CD4-positive, alpha-beta T cell treated with Interleukin-2 at 100 ng/mL for 4 hours (primary cell): ENCODE measurements around the gene SLIT1.

Source experiments
- DNase-seq: peaks from one replicate; pipeline ENCODE4 v3.0.0-alpha.2; 2020; ENCODE audit warnings: low spot score

Gene SLIT1

DNA sequence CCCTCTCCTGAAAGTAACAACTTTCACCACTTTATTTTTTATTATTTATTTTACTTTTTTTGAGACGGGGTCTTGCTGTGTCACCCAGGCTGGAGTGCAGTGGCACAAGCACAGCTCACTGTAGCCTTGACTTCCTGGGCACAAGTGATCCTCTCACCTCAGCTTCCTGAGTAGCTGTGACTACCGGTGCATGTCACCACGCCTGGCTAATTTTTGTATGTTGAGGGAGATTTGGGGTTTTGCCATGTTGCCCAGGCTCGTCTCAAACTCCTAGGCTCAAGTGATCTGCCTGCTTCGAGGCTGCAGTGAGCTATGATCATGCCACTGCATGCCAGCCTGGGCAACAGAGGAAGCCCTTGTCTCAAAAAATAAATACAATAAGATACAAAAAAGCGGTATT is 14.9 kb upstream of the SLIT1 start:
- no peak for DNase-seq

DNA sequence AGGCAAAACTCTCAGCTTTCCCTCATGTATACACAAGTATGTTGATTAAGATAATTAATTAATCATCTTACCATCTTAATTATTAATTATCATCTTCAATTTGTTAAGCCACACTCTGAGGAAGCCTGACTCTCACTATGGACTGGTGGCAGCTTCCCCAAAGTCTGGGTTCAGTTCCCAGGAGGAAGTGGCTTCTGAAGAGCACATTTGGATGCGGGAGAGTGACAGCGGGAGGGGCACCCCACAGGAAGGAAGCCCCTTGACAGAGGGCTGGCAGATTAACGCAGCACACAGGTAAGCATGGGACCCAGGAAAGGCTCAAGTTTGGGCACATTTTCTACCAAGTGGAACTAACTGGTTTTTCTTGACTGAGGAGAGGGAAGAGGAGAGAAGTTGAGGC is 13.4 kb upstream of the SLIT1 start:
- no peak for DNase-seq

DNA sequence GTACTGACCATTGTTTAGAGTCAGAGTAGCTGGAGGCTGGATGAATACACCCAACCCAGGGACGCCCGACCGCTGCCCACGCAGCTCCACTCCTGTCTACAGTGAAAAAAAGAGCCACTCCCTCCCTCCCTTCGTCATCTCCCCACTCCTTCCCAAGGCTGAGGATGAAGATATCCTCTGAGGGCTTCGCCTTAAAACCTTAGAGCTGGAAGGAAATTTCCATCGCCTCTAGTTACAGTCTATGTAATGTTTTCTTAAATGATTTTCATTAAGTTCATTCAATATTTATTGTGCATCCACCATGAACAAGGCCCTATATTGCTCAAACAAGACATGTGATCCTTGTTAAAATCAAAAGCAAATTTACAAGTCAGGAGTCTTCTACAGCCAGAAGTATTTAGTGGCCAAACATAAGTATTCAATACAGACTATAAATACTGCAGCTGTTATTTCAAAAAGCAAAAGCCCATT is 11.3 kb upstream of the SLIT1 start:
- DNase-seq = no peak

DNA sequence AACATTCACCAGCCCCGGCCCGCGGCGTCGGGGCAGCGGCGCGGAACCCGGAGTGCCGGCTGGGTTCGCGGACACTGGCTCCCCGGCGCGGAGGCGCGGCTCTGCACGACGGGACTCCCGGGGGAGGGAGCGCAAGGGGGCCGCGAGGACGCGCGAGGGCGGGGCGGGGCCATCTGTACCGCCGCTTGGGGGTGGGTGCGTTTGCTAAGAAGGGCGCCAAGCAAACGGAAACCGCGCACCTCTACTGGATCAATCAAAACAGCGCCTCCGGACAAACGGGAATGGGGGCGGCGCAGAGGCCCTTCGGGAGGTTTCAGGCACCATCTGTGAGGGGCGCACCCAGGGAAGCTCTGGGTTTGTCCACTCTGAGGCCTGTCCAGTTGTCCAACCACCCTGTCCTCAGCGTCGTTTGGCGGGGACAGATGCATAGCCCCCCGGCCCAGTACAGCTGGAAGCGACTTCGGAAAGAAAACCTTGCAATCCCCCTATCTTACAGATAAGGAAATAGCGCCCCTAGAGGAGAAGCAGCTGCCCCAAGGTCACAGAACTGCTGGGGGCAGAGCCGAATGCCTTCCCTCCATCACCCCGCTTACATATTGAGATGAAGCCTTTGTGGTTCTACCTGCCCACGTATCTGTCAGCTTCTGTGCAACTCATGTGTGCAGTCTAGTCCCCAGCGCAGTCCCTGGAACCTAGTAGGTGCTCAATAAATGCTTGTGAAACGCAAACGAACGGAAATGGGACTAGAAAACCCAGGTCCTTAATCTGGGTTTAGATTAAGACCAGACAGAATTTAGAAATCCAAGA is 10.7 kb upstream of the SLIT1 start:
- DNase-seq = peak; percentile 77

DNA sequence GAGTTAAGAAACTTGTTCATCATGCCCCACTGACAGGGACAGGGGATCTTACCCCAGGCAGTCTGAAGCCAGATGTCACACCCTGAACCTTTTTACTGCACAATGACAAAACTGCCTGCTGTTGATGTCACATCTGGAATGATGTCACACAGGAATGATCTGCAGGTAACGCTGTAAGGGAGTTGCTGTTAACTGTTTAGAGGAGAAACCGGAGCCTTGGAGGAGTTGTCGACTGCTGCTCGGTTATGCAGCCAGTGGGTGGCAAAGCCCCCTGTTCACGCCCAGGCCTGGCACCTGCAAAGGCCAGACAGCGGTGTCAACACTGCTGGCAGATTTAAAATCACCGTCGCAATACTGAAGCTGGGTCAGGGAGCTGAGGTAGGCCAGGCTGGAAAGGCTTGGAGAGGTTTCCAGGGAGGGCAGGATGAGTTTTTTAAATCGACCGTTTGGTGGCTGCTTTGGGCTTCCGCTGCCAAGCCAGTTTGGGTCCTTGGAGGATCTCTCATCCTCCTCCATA is 10.0 kb upstream of the SLIT1 start:
- DNase-seq = no peak

DNA sequence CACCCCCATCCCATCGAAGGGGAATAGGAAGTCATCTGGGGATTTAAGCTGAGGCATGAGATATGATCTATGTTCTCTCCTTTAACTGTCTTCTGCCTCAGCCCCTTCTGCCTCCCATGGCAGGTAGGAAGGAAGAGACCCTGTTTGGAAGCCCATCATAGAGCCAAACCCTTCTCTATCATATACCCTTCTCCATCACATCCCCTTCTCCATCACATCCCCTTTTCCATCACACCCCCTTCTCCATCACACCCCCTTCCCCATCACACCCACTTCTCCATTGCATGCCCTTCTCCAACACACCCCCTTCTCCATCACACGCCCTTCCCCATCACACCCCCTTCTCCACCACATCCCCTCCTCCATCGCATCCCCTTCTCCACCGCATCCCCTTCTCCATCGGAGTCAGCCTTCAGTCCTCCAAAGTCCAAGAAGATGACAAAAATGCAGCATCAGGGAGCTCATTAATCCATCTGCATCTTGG is 7.2 kb upstream of the SLIT1 start:
- DNase-seq = no peak

DNA sequence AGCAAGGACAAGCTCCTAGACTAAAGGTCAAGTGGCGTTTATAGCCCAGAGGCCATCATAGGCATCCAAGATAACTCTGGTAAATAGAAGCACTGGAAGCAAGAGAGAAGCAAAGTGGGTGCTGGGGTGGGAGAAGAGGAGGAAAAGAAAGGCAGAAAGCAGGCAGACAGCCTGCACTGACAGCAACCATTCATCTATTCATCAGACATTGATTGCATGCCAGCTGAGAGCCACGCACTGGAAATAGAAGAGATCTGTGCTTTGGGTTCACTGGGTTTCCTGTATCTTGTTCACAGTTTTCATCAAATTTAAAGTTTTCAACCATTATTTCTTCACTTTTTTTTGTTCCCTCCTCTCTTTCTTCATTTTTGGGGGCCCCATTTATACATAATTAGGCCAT is 4.7 kb upstream of the SLIT1 start:
- DNase-seq = no peak

DNA sequence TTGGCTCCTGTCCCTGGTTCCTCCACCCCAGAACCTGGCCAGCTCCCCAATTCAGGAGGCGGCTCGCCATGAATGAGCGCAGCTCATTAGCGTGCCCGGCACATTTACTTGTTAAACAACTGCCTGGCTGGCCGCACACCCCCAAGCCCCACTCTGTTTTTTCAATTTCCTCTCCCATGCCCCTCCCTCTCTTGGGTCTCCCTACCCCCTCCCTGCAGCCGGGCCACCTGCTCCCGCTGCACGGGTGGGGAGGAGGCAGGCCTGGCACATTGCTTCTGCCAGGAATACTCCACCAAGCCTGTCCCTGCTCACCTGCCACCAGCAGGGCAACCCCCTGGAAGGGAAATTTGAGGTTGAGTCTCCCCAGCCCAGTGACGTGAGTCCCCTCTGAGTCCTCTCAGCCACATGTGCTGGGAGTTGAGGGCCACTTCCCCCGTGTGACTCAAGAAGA is 2.5 kb upstream of the SLIT1 start:
- no peak for DNase-seq

DNA sequence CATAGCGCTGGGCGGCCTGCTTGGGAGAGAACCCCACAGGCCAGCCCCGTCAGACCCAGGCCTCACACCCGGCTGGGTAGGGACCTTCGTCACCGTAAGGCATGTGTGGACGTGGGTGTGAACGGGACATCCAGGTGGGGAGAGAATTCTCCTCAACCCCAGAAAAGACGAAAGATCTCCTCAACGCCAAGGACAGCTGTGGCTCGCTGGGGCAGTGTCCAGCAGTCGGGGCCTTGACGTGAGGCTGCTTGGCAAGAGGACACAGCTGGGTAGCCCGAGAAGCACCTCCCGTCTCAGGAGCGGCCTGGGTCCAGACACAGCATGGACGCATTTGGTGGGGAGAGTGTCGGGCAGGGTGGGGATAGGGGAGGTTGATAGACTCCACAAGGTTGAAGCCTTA is 1.2 kb upstream of the SLIT1 start:
- DNase-seq = no peak

DNA sequence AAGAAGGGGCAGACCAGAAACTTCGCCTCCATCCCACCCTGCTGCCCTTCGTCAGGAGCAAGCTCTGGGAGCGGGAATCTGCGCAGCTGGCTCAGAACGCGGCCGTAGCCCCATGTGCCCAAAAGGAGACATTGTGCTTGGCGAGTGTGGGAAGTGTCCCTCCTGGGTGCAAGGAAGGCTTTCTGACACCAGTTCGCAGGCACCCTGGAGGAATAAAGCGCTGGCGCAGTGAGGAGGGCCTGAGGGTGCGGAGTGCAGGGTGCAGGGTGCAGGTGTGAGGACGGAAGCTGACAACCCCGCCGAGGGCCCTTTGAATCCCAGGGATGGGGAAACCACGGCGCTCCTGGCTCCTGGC is 811 bp downstream of the SLIT1 start:
- no peak for DNase-seq

DNA sequence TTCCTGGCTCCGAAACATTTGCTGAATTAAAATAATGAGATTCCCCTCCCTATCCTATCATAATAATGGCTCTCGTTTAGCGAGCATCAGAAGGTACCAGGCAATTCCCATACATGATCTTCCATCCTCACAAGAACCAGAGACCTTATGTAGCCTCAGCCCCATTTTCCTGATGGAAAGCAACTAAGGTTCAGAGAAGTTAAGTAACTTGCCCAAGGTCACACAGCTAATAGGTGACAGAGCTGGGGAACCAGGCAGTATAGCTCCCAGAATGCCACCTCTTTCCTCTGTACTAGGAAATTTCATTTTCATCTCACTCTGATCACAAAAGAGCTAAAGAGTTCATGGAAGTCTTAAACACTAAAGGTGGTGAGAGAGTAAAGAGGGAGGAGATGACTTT is 2.4 kb downstream of the SLIT1 start:
- no peak for DNase-seq

DNA sequence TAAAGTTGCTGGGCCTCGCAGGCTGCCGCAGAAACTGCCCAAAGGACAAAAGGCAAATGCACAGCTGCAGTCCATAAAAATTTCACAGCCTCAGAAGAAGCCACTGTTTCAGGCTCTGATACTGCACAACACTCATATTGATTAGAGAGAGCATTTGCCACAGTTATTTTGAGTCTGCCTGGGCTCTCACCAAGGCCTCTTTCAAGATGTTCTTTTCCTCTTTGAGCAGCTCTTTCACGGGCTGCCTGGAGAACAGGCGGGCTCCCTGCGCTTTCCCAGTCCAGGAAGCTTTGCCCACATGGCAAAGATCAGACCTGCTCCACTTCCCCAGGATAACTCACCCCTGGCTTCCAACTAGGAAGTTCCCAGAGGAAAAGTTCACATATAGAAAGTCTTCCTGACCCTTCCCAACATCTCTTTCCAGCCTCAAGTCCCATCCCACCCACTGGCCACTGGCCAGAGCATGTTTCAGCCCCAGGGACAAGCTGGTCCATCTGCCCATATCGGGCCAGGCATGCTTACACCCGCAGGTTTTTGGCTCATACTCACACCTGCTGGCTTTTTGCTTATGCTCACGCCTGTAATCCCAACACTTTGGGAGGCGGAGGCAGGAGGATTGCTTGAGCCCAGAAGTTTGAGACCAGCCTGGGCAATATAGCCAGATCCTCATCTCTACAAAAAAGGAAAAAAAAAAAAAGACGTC is 3.3 kb downstream of the SLIT1 start:
- no peak for DNase-seq

DNA sequence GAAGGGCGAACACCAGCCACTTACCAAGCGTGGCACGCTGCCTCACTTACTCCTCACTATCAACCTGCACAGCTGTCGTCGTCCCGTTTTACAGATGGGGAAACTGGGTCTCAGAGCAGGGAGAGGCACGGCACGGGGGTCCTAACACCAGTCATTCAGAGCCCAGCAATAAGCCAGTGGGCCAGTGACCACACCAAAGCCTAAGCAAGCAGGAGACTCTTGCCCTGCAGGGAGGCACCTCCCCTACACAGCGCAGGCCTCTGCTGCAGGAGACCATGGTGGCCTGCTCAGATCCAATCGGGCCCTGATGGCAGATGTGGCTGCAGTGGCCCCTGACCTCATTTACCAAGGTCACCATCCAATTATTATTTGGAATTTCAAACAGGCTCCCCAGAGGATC is 4.8 kb downstream of the SLIT1 start:
- no peak for DNase-seq

DNA sequence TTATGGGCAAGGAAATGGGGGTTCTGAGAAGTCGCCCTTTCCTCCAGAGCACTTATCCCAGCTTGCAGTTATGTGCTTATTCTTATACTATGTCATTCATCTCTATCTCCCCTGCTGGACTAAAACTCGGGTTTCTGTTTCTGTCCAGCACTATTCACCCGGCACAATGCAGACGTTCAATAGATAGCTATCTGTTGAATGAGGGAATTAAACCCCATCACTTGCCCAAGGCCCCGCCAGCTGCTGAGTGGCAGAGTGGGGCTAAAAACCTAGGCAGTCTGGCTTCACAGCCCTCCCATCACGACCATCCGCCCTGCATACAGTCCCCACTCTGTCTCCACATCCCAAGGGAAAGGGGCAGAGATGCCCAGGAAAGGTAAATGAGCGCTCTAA is 5.4 kb downstream of the SLIT1 start:
- no peak for DNase-seq

DNA sequence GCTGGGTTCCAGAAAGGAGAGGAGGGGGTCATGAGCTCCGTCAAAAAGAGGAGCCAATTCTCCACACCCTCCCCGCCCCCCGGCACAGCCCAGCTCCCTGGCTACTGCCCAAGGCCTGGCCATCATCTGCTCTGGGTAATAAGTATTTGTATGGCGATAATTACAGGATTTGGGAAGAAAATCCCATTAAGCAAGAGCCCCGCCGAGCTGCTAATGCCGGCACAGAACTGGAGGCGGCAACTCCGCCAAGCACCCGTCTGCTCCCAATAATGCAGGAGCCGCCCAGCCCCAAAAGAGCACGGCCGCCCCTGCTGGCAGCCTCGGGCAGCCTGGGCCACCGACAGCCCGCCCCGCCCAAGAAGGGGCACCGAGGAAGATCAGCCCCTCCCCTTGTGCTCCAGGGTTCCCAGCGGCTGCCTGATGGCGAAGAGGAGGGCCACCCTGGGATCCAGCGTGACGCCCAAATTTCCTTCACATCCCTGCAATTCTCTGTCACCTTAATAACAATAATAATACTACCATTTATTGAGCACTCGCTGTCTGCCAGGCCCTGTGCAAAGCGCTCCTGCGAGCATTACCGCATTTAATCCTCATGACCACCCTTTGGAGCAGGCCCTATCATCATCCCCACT is 5.9 kb downstream of the SLIT1 start:
- DNase-seq = no peak

DNA sequence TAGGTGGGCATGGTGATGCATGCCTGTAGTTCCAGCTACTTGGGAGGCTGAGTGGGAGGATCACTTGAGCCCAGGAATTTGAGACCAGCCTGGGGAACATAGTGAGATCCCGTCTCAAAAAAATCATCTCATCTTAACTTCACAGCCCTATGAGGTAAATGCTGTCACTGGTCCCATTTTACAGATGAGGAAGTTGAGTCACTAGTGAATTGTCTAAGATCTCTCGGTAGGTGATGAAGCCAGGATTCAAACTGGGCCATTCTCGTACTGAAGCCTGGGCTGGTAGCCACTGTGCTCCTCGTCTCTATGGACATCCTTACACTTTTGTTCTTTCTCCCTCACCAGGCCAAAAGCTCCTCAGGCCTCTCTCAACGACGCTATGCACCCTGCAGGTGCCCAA is 6.4 kb downstream of the SLIT1 start:
- no peak for DNase-seq

DNA sequence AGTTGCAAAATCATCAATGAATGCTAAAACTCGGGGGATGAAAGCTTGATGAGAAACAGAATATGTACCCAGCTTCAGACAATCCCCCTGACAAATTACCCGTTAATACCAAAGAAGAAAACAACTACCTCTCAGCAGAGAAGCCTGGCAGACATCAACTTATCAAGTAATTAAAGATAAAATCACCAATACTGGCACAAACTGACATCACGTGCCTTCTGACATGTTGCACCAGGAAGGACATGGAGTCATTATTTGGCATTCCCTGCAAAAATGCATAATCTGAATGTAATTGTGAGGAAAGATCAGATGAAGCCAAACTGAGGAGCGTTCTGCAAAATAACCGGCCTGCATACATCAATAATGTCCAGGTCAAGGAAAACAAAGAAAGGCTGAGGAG is 7.7 kb downstream of the SLIT1 start:
- no peak for DNase-seq

DNA sequence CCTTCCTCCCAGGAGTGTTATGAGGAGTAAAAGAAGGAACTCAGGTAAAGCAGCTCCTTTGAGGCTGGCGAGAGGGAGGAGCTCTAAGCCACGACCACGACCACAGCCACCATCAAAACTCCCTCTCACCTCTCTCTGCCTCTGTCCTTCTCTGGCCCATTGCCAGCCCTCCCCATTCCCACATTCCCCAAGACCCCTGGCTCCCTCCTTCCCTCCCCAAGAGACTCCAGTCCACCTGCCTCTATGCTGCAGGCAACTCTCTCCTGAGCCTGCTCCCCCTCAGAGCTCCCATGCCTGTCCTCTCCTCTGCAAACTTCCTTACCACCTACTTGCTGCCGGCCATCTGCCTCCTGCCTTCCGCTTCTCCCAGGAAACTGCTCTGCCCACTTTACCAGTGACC is 9.5 kb downstream of the SLIT1 start:
- no peak for DNase-seq

DNA sequence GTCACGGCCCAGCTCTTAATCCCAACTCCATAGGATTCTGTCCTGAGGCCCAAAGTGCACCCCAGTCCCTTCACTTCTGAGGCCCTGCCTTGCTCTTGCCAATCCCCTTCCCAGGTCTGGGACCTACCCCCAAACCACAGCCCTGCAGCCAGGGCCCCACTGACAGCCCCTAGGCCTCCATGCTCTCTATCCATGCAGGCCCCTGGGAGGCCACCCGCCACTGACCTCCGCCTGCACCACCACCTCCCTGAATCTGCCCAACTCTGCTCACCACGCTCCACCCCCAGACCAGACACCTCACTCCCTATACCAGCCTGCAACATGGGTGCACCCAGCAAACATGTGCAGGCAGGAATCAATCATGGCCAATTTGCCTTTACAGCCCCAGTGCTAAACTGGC is 10.2 kb downstream of the SLIT1 start:
- DNase-seq = no peak

DNA sequence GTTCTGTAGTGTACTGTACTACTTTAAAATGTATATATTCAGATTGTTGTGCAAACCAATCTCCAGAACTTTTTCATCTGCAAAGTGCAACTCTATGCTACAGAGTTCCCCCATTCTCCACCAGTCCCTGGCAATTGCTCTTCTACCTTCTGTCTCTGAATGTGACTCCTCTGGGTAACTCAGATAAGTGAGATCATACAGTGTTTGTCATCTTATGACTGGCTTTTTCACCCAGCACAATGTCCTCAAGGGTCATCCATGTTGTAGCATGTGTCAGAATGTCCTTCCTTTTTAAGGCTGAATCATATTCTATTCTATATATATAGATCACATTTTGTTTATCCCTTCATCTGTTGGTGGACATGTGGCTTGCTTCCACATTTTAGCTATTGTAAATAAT is 10.8 kb downstream of the SLIT1 start:
- DNase-seq = no peak

DNA sequence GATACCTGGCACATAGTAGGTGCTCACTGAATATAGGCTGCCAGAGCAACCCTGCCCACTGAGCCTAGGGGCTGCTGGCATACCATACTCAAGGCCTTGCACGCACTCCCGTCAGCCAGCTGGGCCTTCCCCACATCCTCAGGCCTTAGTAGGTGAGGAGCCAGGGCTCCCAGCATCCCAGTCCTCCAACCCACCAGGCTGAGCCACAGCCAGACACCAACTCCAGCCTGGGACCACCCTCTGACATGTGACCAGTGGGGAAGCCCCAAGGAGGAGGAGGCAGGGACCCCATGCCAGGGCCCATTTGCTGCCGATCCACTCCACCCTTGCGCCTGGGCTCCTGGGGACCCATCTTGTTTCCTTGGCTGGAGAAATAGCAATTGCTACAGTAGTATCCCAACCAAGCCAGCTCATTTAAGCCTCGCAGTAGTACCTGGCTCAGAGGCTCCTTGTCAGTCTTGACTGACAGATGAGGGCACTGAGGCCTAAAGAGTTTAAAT is 11.4 kb downstream of the SLIT1 start:
- DNase-seq = no peak

DNA sequence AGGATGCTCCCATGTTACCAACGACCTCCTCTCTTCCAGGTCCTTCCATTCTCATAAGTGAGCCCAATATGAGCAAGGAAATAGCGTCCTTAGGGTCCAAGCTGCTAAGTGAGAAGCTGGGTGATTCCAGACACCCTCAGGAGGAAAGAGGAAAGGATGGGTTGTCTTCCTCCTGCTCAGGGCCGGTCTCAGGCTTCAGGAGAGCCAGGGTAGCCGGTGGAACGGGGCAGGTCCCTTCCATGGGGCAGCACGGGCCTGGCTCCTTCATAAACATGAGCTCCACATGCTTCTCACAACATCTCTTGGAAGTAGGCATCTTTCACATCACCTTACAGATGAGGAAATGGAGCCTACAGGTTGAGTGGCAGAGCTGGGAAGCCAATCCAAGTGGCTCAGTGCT is 12.7 kb downstream of the SLIT1 start:
- DNase-seq = no peak

DNA sequence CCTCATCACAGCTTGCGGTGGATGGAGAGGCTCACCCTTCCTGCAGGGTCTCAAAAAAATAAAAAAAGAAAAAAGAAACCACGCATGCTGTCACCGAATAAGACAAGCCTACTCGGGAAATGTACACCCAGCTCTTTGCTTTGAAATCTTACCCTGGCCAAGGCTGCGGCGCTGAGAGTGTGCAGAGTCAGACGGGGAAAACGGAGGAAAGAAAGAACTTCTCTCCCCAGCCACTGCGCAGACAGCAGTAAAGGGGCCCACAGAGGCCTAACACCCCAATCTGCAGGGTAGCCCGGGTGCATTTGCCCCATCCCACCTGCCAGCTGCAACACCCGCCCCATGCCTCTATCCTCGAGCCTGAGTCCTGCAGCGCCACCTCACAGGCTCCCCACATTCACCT is 14.8 kb downstream of the SLIT1 start:
- DNase-seq = no peak
